Measurements from ENCODE around the gene ACAT2. TPM values are rescaled to one million over a fixed set of nuclear protein-coding genes. Genes with fewer than 3 reads are reported as not detected.

The ACAT2 gene
- total and polyA plus RNA-seq, 11 donors = 1.3 to 18.1 (median 7.3) TPM

- no peak overlapping the region for H3K27ac ChIP-seq
- ATAC-seq = no peak
- no peak overlapping the region for H3K4me3 ChIP-seq
- no peaks in the 10 kb centered on the region for H3K27me3 ChIP-seq
- H3K4me1 ChIP-seq = peaks cover 0 to 19% (median 8%) of the 10 kb centered on the region in 12 donors
- TF ChIP-seq CTCF (IDR thresholded peaks at IDR 0.05) = no peak
- no peak for TF ChIP-seq POLR2A (IDR thresholded peaks at IDR 0.05)
- H3K9me3 ChIP-seq = no peaks in the 10 kb centered on the region
- DNase-seq = no peak
- intact Hi-C loops (cut with DNase I) = no loop called here
- H3K36me3 ChIP-seq = peaks cover 0 to 76% (median 71%) of the 10 kb centered on the region in 9 donors
- WGBS, 4 donors = 79 to 85% (median 82%) methylated on average over 4 of the region's 4 CpGs
Observed at GRCh38 chr6:159756508-159756907, 5.3 kb upstream of the ACAT2 start.

- peaks cover 0 to 58% (median 53%) of the 10 kb centered on the region in 9 donors for H3K36me3 ChIP-seq
- no peak for DNase-seq
- H3K27ac ChIP-seq = no peak overlapping the region
Observed at GRCh38 chr6:159758031-159759001, 3.5 kb upstream of the ACAT2 start.

GRCh38 chr6:159759645-159760044, 2.2 kb upstream of the ACAT2 start:
- TF ChIP-seq POLR2A (IDR thresholded peaks at IDR 0.05) (no peak), CTCF (IDR thresholded peaks at IDR 0.05) (no peak)
- peak overlapping the region in 1 of 12 donors; percentile 96 for H3K27ac ChIP-seq
- ATAC-seq (no peak), DNase-seq (no peak)
- WGBS, 4 donors = 38 to 81% (median 67%) methylated on average over 1 to 2 of the region's 2 CpGs
- H3K36me3 ChIP-seq = peaks cover 0 to 53% (median 44%) of the 10 kb centered on the region in 9 donors
- peaks cover 0 to 25% (median 12%) of the 10 kb centered on the region in 12 donors for H3K4me1 ChIP-seq
- intact Hi-C loops (cut with DNase I) = loop anchor here in 4 of 10 donors (2.0 to 10.0 kb wide), 4 partner anchors 32 to 67 kb away; partner anchors contain the start of genes SOD2 (in 3 of the 4) and WTAP (in 2 of the 4)
- H3K27me3 ChIP-seq = no peaks in the 10 kb centered on the region
- H3K9me3 ChIP-seq = no peaks in the 10 kb centered on the region
- H3K4me3 ChIP-seq = no peak overlapping the region

More at GRCh38 chr6:159758031-159759001, 3.5 kb upstream of the ACAT2 start:
- no peak for TF ChIP-seq POLR2A (IDR thresholded peaks at IDR 0.05)
- no peak for TF ChIP-seq CTCF (IDR thresholded peaks at IDR 0.05)
- peaks cover 0 to 25% (median 12%) of the 10 kb centered on the region in 12 donors for H3K4me1 ChIP-seq
- no peak overlapping the region for H3K4me3 ChIP-seq
- 91 to 95% (median 92%) methylated on average over 7 of the region's 7 CpGs for WGBS, 4 donors
- intact Hi-C loops (cut with DNase I) = no loop called here
- no peak for ATAC-seq
- no peaks in the 10 kb centered on the region for H3K27me3 ChIP-seq
- no peaks in the 10 kb centered on the region for H3K9me3 ChIP-seq

GRCh38 chr6:159760602-159761057, 1.2 kb upstream of the ACAT2 start:
- Histone ChIP-seq H3K9me3 (no peaks in the 10 kb centered on the region), H3K4me1 (peaks cover 0 to 25% (median 12%) of the 10 kb centered on the region in 12 donors), H3K36me3 (peaks cover 0 to 52% (median 41%) of the 10 kb centered on the region in 9 donors), H3K27me3 (no peaks in the 10 kb centered on the region), H3K4me3 (peak overlapping the region in 7 of 12 donors; percentile 77 to 100 (median 98)), H3K27ac (peak overlapping the region in 10 of 12 donors; percentile 96 to 100 (median 98))
- ATAC-seq = no peak
- TF ChIP-seq POLR2A (IDR thresholded peaks at IDR 0.05) (no peak), CTCF (IDR thresholded peaks at IDR 0.05) (no peak)
- intact Hi-C loops (cut with DNase I) = loop anchor here in 5 of 10 donors (1.0 to 10.0 kb wide), 5 partner anchors 33 to 68 kb away; partner anchors contain the start of genes SOD2 (in 3 of the 5) and WTAP (in 3 of the 5)
- DNase-seq = no peak
- WGBS, 4 donors = 42 to 56% (median 48%) methylated on average over 3 of the region's 3 CpGs

Data from heart left ventricle (tissue), 16 donors.